Neural progenitor cell (in vitro differentiated cells): ENCODE data around the gene FBXO10. TPM values are rescaled to one million over a fixed set of nuclear protein-coding genes. Genes with fewer than 3 reads are reported as not detected.

Experiments
- DNase-seq: peaks from one replicate; pipeline ENCODE4 v3.0.0-alpha.2; 2016; ENCODE audit warnings: low spot score
- H2AFZ ChIP-seq: fragments of 200-600 bp; sonication (generic); replicated peaks from 2 replicates; pipeline ENCODE4 v1.6.1; 2016; ENCODE audit warnings: antibody characterized with exemption
- H3F3A ChIP-seq: fragments of 200-600 bp; sonication (generic); 2 replicates; pipeline ENCODE4 v1.6.1; 2016; ENCODE audit warnings: antibody characterized with exemption, low read depth
- H3K27ac ChIP-seq: fragments of 200-600 bp; sonication (generic); 2 replicates; pipeline ENCODE4 v1.5.1; 2016; ENCODE audit warnings: mild to moderate bottlenecking
- H3K27me3 ChIP-seq: fragments of 200-600 bp; sonication (generic); 2 replicates; pipeline ENCODE4 v1.6.1; 2016; ENCODE audit warnings: mild to moderate bottlenecking, moderate library complexity
- H3K36me3 ChIP-seq: fragments of 200-600 bp; sonication (generic); 2 replicates; pipeline ENCODE4 v1.5.1; 2016
- H3K4me1 ChIP-seq: fragments of 200-600 bp; sonication (generic); 2 replicates; pipeline ENCODE4 v1.6.1; 2016; ENCODE audit warnings: mixed run types
- H3K4me2 ChIP-seq: fragments of 200-600 bp; sonication (generic); 2 replicates; pipeline ENCODE4 v1.6.1; 2016
- H3K4me3 ChIP-seq: fragments of 200-600 bp; sonication (generic); 2 replicates; pipeline ENCODE4 v1.5.1; 2016
- H3K79me2 ChIP-seq: fragments of 200-600 bp; sonication (generic); 2 replicates; pipeline ENCODE4 v1.6.1; 2016; ENCODE audit warnings: low read depth
- H3K9ac ChIP-seq: fragments of 200-600 bp; sonication (generic); 2 replicates; pipeline ENCODE4 v1.6.1; 2016
- H3K9me3 ChIP-seq: fragments of 200-600 bp; sonication (generic); 2 replicates; pipeline ENCODE4 v1.5.1; 2016; ENCODE audit warnings: low read depth
- H4K20me1 ChIP-seq: fragments of 200-600 bp; sonication (generic); 2 replicates; pipeline ENCODE4 v1.6.1; 2016; ENCODE audit warnings: low read depth
- H3K27ac Mint-ChIP-seq: 3 replicates; pipeline ENCODE4 v1.8.0; 2021; ENCODE audit warnings: mixed read lengths
- H3K27me3 Mint-ChIP-seq: 2 replicates; pipeline ENCODE4 v1.8.0; 2022; ENCODE audit warnings: low read depth, mild to moderate bottlenecking, inconsistent platforms, moderate library complexity, mixed read lengths; ENCODE audit not compliant: insufficient read depth
- H3K36me3 Mint-ChIP-seq: 3 replicates; pipeline ENCODE4 v1.8.0; 2021; ENCODE audit warnings: mixed read lengths
- H3K4me1 Mint-ChIP-seq: 3 replicates; pipeline ENCODE4 v1.8.0; 2021; ENCODE audit warnings: mixed read lengths
- H3K4me3 Mint-ChIP-seq: 3 replicates; pipeline ENCODE4 v1.8.0; 2021; ENCODE audit warnings: mild to moderate bottlenecking, moderate library complexity, mixed read lengths
- H3K9me3 Mint-ChIP-seq: 3 replicates; pipeline ENCODE4 v1.8.0; 2020; ENCODE audit warnings: mixed read lengths
- EZH2 ChIP-seq: fragments of 200-600 bp; sonication (generic); IDR thresholded peaks from 2 replicates; pipeline ENCODE4 v1.6.1; 2017; ENCODE audit warnings: antibody characterized with exemption, mild to moderate bottlenecking, moderate library complexity
- EZH2phosphoT487 ChIP-seq: fragments of 200-600 bp; sonication (generic); IDR thresholded peaks from 2 replicates; pipeline ENCODE4 v1.6.1; 2017; ENCODE audit warnings: antibody characterized with exemption
- total RNA-seq: library from RNA; depleted of rRNA; stranded (reverse); fragments of >200 nt; gene quantifications from 2 replicates; pipeline ENCODE4 v1.2.3, GENCODE V29; 2015; ENCODE audit warnings: low replicate concordance
- TF ChIP-seq, protein P1 (sequence below): fragments of 200-600 bp; sonication (generic); IDR thresholded peaks from 2 replicates; pipeline ENCODE4 v1.5.1; 2017; ENCODE audit warnings: antibody characterized with exemption, mild to moderate bottlenecking

Gene FBXO10
- total RNA-seq, 1 donor from 2014 or later, result 13.4 TPM

- TF ChIP-seq EZH2 (no peak), EZH2phosphoT487 (no peak)
- TF ChIP-seq, protein P1, sequence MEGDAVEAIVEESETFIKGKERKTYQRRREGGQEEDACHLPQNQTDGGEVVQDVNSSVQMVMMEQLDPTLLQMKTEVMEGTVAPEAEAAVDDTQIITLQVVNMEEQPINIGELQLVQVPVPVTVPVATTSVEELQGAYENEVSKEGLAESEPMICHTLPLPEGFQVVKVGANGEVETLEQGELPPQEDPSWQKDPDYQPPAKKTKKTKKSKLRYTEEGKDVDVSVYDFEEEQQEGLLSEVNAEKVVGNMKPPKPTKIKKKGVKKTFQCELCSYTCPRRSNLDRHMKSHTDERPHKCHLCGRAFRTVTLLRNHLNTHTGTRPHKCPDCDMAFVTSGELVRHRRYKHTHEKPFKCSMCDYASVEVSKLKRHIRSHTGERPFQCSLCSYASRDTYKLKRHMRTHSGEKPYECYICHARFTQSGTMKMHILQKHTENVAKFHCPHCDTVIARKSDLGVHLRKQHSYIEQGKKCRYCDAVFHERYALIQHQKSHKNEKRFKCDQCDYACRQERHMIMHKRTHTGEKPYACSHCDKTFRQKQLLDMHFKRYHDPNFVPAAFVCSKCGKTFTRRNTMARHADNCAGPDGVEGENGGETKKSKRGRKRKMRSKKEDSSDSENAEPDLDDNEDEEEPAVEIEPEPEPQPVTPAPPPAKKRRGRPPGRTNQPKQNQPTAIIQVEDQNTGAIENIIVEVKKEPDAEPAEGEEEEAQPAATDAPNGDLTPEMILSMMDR, result no peak
- no peaks in the 10 kb centered on the region for H3K9me3 ChIP-seq
- Mint-ChIP-seq H3K27ac (no peak overlapping the region), H3K36me3 (no peaks in the 10 kb centered on the region), H3K9me3 (no peaks in the 10 kb centered on the region), H3K27me3 (peaks cover 5% of the 10 kb centered on the region), H3K4me3 (no peak overlapping the region), H3K4me1 (peaks cover 14% of the 10 kb centered on the region)
- H3K27me3 ChIP-seq, result peaks cover 55% of the 10 kb centered on the region
- H3K4me3 ChIP-seq, result no peak overlapping the region
- H3K27ac ChIP-seq, result no peak overlapping the region
- H3K4me2 ChIP-seq, result no peak overlapping the region
- peaks cover 3% of the 10 kb centered on the region for H4K20me1 ChIP-seq
- peaks cover 9% of the 10 kb centered on the region for H3K79me2 ChIP-seq
- H3F3A ChIP-seq, result peaks cover 6% of the 10 kb centered on the region
- no peak overlapping the region for H2AFZ ChIP-seq
- no peaks in the 10 kb centered on the region for H3K36me3 ChIP-seq
- peaks cover 3% of the 10 kb centered on the region for H3K4me1 ChIP-seq
- no peak for DNase-seq
- no peak overlapping the region for H3K9ac ChIP-seq
Observed at GRCh38 chr9:37596504-37596903, 20.3 kb upstream of the FBXO10 start.

DNA sequence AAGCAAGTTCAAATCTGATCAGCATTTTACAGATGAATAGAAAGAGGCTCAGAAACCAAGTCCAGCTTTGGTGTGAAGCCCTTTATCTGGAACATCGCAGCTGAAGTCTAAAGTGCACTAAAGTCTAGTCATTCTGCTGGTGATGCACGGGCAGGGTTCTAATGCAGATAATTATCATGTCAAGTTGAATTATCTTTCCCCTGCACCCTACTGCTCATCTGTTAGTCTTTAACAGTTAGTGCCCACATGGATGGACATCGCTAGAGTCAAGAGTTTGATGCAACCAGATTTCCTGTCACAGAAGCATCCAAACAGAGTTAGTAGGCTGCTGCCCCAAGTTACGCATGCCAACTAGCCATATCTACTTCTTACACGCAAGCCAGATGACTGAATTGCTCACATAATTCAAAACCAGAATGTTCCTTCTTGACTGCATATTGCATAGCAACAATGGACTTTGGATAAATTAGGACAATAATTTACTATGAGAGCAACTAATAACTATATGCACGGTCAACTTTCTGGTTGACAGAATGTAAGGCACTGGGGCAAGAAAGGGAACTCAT lies 17.8 kb upstream of the FBXO10 start:
- no peak overlapping the region for H3K27ac Mint-ChIP-seq
- Histone ChIP-seq H3K4me3 (no peak overlapping the region), H3K27me3 (peaks cover 55% of the 10 kb centered on the region), H3K4me2 (no peak overlapping the region), H3K79me2 (peaks cover 34% of the 10 kb centered on the region), H3K9ac (no peak overlapping the region), H3F3A (peaks cover 11% of the 10 kb centered on the region), H3K36me3 (no peaks in the 10 kb centered on the region), H3K27ac (no peak overlapping the region), H3K4me1 (peaks cover 10% of the 10 kb centered on the region), H3K9me3 (no peaks in the 10 kb centered on the region), H4K20me1 (peaks cover 18% of the 10 kb centered on the region), H2AFZ (peak overlapping the region; percentile 70)
- H3K4me3 Mint-ChIP-seq, result no peak overlapping the region
- H3K4me1 Mint-ChIP-seq, result peaks cover 29% of the 10 kb centered on the region
- TF ChIP-seq, protein P1, result no peak
- TF ChIP-seq EZH2phosphoT487, result no peak
- no peak for TF ChIP-seq EZH2
- no peaks in the 10 kb centered on the region for H3K9me3 Mint-ChIP-seq
- H3K27me3 Mint-ChIP-seq, result peaks cover 5% of the 10 kb centered on the region
- no peaks in the 10 kb centered on the region for H3K36me3 Mint-ChIP-seq
- DNase-seq, result no peak

DNA sequence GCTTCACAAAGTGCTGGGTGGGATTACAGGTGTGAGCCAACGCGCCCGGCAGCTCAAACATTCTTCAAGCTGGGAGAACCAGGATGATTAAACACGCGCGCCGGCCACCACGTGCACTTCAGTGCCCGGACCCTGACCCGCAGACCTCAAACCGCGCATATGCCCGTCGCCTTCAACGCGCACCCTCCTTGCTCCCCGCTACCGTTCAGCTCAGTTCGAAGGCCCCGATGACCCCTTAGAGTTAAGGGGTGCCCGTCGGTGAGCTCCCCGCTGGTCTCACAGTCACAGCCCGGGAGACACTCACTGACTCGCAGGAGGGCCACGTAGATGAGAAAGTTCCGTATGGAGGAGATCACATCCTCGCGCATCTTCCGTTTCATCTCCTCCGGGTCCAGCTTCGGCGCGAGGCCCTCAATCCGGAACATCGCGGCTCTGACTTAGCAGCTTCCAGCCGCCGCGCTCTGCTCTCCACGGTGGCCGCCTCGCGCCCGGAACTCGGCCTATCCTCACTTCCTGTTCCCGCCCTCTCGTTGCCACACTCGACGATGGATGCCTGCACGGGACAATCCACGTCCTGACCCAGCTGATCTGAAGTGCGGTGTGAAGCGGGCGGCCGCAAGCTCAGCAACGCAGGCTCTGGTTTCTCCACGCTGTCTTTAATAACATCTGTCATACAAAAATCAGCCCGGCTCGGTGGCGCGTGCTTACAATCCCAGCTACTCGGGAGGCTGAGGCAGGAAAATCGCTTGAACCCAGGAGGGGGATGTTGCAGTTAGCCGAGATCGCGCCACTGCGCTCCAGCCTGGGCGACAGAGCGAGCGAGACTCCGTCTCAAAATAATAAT lies 16.1 kb upstream of the FBXO10 start, which contains the start of gene TOMM5:
Gene TOMM5 (minus strand): TSS at position 490 of the 844 bp plus-strand sequence. CDS start 65 bp downstream, at position 425.
- peaks cover 37% of the 10 kb centered on the region for H3K79me2 ChIP-seq
- peaks cover 5% of the 10 kb centered on the region for H3K27me3 Mint-ChIP-seq
- H4K20me1 ChIP-seq, result peaks cover 18% of the 10 kb centered on the region

More for the DNA sequence above, 16.1 kb upstream of the FBXO10 start, which contains the start of gene TOMM5:
- peaks cover 5% of the 10 kb centered on the region for H3K36me3 Mint-ChIP-seq
- H3K4me1 Mint-ChIP-seq, result peaks cover 29% of the 10 kb centered on the region
- Histone ChIP-seq H3K9me3 (no peaks in the 10 kb centered on the region), H3K4me2 (peak within 1 kb of the TSS; percentile 68), H3F3A (peaks cover 11% of the 10 kb centered on the region), H3K9ac (no peak within 1 kb of the TSS), H3K27ac (no peak within 1 kb of the TSS), H3K36me3 (peaks cover 12% of the 10 kb centered on the region), H3K27me3 (peaks cover 49% of the 10 kb centered on the region), H2AFZ (peak within 1 kb of the TSS; percentile 79), H3K4me3 (peak within 1 kb of the TSS; percentile 44), H3K4me1 (peaks cover 10% of the 10 kb centered on the region)
- H3K27ac Mint-ChIP-seq, result peak within 1 kb of the TSS; percentile 97
- peak; percentile 85 for DNase-seq
- TF ChIP-seq EZH2phosphoT487 (no peak), EZH2 (no peak)
- TF ChIP-seq, protein P1, result no peak
- H3K4me3 Mint-ChIP-seq, result peak within 1 kb of the TSS; percentile 100
- no peaks in the 10 kb centered on the region for H3K9me3 Mint-ChIP-seq
